Testis (tissue), 3 donors: ENCODE data around the gene SMAD7. TPM values are rescaled to one million over a fixed set of nuclear protein-coding genes. Genes with fewer than 3 reads are reported as not detected.
A peak's percentile ranks its signal among the peaks of the same experiment; 100 is the strongest.

ENCODE experiments used
- DNase-seq: peaks from one replicate; pipeline ENCODE4 v3.0.0-alpha.2; 2019
- H3K27ac ChIP-seq, 2 donors: fragments of 200-600 bp; sonication (generic); one replicate each; pipeline ENCODE4 v1.5.1; 2019
- H3K27me3 ChIP-seq: fragments of 200-600 bp; sonication (generic); one replicate; pipeline ENCODE4 v1.5.1; 2019
- H3K36me3 ChIP-seq: fragments of 200-600 bp; sonication (generic); one replicate; pipeline ENCODE4 v1.5.1; 2017; ENCODE audit warnings: low read depth; ENCODE audit errors: missing control alignments
- H3K4me1 ChIP-seq: fragments of 200-600 bp; sonication (generic); one replicate; pipeline ENCODE4 v1.5.1; 2019
- H3K4me3 ChIP-seq, 2 donors: fragments of 200-600 bp; sonication (generic); one replicate each; pipeline ENCODE4 v1.5.1; 2017 to 2019
- H3K9me3 ChIP-seq: fragments of 200-600 bp; sonication (generic); one replicate; pipeline ENCODE4 v1.5.1; 2017
- POLR2A ChIP-seq: fragments of 450-650 bp; IDR thresholded peaks from one replicate; pipeline ENCODE4 v1.6.1; 2017; ENCODE audit warnings: antibody characterized with exemption, mild to moderate bottlenecking, moderate library complexity
- WGBS, 2 donors: methylation state at CpG; one replicate each; pipeline ENCODE4 v1.1.5; 2018; 5-methylcytosine and 5-hydroxymethylcytosine counted together
- intact Hi-C: fragments of 100-400 bp; cut with DNase I; formaldehyde crosslinking; loops from one replicate; pipeline ENCODE4 v1.15.1; 2023; ENCODE audit warnings: low total_unique reads
- polyA plus RNA-seq: library from polyadenylated mRNA; stranded (reverse); fragments of 350-450 nt; fragmentation: Illumina TruSeq; extraction: RNeasy Lipid Tissue Mini Kit (QIAGEN cat#74804); gene quantifications from one replicate; pipeline ENCODE4 v1.2.3, GENCODE V29; 2014; ENCODE audit warnings: low read depth, low replicate concordance; ENCODE audit not compliant: insufficient read depth
- total RNA-seq, 2 donors: library from RNA; depleted of rRNA; stranded (reverse); fragments of >200 nt; gene quantifications; one replicate each; pipeline ENCODE4 v1.2.3, GENCODE V29; 2016
- TF ChIP-seq, protein P1 (sequence below), 3 experiments: fragments of 450-650 bp in 2 of 3; fragments of 200-600 bp in 1 of 3; sonication (generic) in 1 of 3; IDR thresholded peaks; one replicate each; pipeline ENCODE4 v1.5.1; 2016 to 2019; ENCODE audit warnings: antibody characterized with exemption in 3 of 3, mild to moderate bottlenecking in 2 of 3, moderate library complexity in 1 of 3

SMAD7 gene
- total and polyA plus RNA-seq, 3 donors from 2014 or later: 7.5 to 14.6 (median 9.8) TPM

DNA sequence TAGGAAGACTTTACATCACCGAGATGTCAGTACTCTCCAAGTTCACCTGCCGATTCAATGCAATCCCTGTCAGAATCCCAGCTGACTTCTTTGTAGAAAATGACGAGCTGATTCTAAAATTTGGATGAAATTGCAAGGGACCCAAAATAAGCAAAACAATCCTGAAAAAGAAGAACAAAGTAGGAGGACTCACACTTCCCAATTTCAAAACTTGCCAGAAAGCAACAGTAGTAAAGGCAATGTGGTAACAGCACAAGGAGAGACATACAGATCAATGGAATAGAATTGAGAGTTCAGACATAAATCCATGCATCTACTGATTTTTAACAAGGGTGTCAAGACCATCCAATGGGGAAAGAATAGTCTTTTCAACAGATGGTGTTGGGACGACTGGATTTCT is 52.2 kb downstream of the SMAD7 start:
- Histone ChIP-seq H3K4me1 (peaks cover 14% of the 10 kb centered on the region), H3K36me3 (no peaks in the 10 kb centered on the region), H3K27me3 (no peaks in the 10 kb centered on the region), H3K9me3 (no peaks in the 10 kb centered on the region), H3K27ac (no peak overlapping the region), H3K4me3 (no peak overlapping the region)
- WGBS, 2 donors: 74 to 78% methylated on average over 4 of the region's 4 CpGs
- no peak for DNase-seq
- intact Hi-C loops: no loop called here
- TF ChIP-seq POLR2A: no peak
- TF ChIP-seq, protein P1, sequence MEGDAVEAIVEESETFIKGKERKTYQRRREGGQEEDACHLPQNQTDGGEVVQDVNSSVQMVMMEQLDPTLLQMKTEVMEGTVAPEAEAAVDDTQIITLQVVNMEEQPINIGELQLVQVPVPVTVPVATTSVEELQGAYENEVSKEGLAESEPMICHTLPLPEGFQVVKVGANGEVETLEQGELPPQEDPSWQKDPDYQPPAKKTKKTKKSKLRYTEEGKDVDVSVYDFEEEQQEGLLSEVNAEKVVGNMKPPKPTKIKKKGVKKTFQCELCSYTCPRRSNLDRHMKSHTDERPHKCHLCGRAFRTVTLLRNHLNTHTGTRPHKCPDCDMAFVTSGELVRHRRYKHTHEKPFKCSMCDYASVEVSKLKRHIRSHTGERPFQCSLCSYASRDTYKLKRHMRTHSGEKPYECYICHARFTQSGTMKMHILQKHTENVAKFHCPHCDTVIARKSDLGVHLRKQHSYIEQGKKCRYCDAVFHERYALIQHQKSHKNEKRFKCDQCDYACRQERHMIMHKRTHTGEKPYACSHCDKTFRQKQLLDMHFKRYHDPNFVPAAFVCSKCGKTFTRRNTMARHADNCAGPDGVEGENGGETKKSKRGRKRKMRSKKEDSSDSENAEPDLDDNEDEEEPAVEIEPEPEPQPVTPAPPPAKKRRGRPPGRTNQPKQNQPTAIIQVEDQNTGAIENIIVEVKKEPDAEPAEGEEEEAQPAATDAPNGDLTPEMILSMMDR (IDR thresholded peaks at IDR 0.05): no peak

GRCh38 chr18:48897531-48897930 is 53.2 kb downstream of the SMAD7 start:
- whole genome bisulfite sequencing, 2 donors: 83 to 88% methylated on average over 3 to 5 of the region's 5 CpGs
- Histone ChIP-seq H3K4me3 (no peak overlapping the region), H3K4me1 (peaks cover 10% of the 10 kb centered on the region), H3K36me3 (no peaks in the 10 kb centered on the region), H3K27ac (no peak overlapping the region), H3K9me3 (no peaks in the 10 kb centered on the region), H3K27me3 (no peaks in the 10 kb centered on the region)
- DNase-seq: no peak
- intact Hi-C loops: no loop called here
- TF ChIP-seq POLR2A: no peak
- TF ChIP-seq, protein P1 (IDR thresholded peaks at IDR 0.05): no peak

DNA sequence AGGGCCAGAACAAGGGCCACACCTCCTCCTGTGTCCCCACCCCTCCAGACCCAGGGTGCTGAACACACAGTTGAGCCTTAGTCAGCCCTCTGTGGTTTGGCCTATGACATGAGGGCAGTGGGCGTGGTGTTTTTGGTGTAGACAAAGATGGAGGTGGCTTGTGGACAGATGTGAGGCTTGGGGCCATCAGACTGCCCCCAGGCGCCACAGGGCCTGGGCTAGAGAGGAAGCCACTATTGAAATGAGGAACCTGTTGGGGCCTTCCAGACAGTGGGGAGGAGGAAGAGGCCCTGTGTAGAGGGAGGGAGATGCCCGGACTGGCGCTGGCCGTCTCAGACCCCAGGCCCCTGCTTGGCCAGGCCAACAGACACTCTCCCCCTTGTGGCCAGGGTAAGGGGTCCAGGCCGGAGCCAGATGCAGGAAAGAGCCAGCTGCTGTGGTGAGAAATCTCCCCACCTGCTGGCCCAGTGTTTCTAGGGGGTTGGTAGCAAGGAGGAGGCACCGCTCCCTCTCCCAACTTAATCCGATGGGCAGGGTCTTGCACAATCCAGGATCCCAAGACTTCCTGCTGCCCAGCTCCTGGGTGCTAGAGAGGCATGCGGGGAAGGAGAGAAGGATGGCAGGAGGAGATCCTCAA is 53.8 kb downstream of the SMAD7 start:
- DNase-seq: peak; percentile 48
- Histone ChIP-seq H3K36me3 (no peaks in the 10 kb centered on the region), H3K4me3 (no peak overlapping the region), H3K27me3 (no peaks in the 10 kb centered on the region), H3K9me3 (no peaks in the 10 kb centered on the region), H3K4me1 (peaks cover 4% of the 10 kb centered on the region), H3K27ac (no peak overlapping the region)
- intact Hi-C loops: no loop called here
- WGBS, 2 donors: 87 to 93% methylated on average over 9 of the region's 9 CpGs
- TF ChIP-seq, protein P1 (IDR thresholded peaks at IDR 0.05): no peak
- no peak for TF ChIP-seq POLR2A

DNA sequence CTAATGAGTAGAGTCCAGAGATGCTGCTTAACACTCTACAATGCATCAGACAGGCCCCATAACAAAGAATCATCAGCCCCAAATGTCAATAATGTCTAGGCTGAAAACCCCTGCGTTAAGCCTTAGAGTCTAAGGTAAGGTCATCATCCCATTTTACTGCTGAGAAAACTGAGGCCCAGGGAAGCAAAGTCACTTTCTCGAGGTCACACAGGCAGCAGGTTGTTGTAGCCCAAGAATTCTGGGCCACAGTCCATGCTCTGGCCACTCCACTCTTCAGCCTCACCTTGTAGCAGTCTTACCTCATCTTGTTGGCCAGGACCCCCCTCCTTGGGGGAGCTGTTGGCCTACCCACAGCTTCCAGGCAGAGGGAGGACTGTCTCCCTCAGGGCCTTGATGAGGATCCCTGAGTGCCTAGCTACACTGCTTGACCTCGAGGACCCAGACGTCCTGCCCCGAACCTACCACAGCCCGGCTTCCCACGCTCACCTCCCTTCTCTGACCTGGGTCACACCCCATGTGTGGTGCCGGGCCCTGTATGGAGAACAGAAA is 54.4 kb downstream of the SMAD7 start:
- Histone ChIP-seq H3K4me1 (no peaks in the 10 kb centered on the region), H3K4me3 (no peak overlapping the region), H3K27me3 (no peaks in the 10 kb centered on the region), H3K27ac (no peak overlapping the region), H3K9me3 (no peaks in the 10 kb centered on the region), H3K36me3 (no peaks in the 10 kb centered on the region)
- intact Hi-C loops: no loop called here
- no peak for DNase-seq
- 90 to 94% methylated on average over 8 of the region's 8 CpGs for WGBS, 2 donors
- TF ChIP-seq, protein P1 (IDR thresholded peaks at IDR 0.05): no peak

- H3K4me3 ChIP-seq: no peak overlapping the region
- no peaks in the 10 kb centered on the region for H3K9me3 ChIP-seq
- no peak for DNase-seq
- WGBS, 2 donors: 90 to 96% methylated on average over 5 of the region's 5 CpGs
- intact Hi-C loops: no loop called here
- H3K27me3 ChIP-seq: no peaks in the 10 kb centered on the region
- H3K36me3 ChIP-seq: no peaks in the 10 kb centered on the region
- H3K4me1 ChIP-seq: no peaks in the 10 kb centered on the region
- TF ChIP-seq, protein P1 (IDR thresholded peaks at IDR 0.05): no peak
- no peak for TF ChIP-seq POLR2A
- H3K27ac ChIP-seq: no peak overlapping the region
Observed at GRCh38 chr18:48894799-48895346, 55.9 kb downstream of the SMAD7 start.
